ENCODE measurements around the gene SLC1A6.

GRCh38 chr19:14979476-14980255, at the start of gene SLC1A6:
- no peak for TF ChIP-seq EZH2 (IDR thresholded peaks at IDR 0.05; ENCODE audit: borderline replicate concordance, low read length)
- TF ChIP-seq CTCF (conservative IDR thresholded peaks at IDR 0.05 in 1 of 2, IDR thresholded peaks at IDR 0.05 in 1 of 2; ENCODE audit: extremely low read depth in 1 of 2, insufficient read depth in 1 of 2, low read depth in 1 of 2, low read length in 2 of 2): no peak
